SW480 (cell line): Measurements from ENCODE around the gene CBLN3.
"Not testable (repeated sequence)": the region's sequence is repeated elsewhere in the genome, so short reads cannot be mapped to it uniquely, and the experiment has no call there.

Experiments
- DNase-seq: peaks from one replicate; pipeline ENCODE4 v3.0.0-alpha.2; 2016; ENCODE audit warnings: low spot score

CBLN3 gene

DNA sequence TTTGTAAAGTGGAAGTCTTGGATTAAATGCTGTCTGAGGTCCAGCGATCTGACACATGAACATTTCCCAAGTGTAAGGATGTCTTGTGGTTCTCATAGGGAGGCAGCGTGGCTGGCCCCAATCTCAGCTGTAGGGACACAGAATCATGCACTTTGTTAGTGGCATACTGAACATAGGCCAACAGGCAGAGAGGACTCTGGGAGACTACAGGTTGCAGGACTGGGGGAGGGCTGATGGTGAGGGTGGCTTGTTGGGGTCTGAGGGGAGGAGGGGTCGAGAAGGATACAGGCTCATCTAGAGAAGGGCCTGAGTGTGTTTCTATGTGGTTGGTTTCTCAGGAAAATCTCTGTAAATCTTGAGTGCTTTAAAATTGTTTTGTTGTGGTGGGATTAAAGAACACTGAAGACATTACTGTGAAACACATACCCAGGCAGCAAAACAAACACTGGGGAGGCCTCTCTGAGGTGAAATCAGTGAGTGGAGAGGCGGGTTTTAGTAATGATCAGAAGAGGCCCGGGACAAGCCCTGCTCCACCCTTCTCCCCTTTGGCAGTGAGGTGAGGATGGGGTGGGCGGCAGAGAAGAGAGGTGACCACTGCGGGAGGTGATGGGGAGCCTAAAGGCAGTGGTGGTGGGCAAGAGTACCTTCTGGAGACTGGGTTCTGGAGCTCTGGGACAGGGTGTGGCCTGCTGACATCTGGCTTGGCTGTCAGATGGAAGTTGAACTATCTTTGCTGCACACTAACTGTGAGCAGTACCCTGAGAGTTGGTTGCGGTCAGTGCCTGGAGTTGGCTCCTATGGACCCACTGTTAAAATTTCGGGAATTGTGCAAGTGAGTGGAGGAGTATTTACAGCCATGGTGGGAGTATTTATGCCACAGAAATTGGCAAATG, 27.4 kb downstream of the CBLN3 start:
- DNase-seq = no peak

- no peak for DNase-seq
These were observed 29.3 kb downstream of the CBLN3 start for GRCh38 chr14:24399999-24400718.

GRCh38 chr14:24399447-24399822, 30.0 kb downstream of the CBLN3 start:
- DNase-seq = no peak

DNA sequence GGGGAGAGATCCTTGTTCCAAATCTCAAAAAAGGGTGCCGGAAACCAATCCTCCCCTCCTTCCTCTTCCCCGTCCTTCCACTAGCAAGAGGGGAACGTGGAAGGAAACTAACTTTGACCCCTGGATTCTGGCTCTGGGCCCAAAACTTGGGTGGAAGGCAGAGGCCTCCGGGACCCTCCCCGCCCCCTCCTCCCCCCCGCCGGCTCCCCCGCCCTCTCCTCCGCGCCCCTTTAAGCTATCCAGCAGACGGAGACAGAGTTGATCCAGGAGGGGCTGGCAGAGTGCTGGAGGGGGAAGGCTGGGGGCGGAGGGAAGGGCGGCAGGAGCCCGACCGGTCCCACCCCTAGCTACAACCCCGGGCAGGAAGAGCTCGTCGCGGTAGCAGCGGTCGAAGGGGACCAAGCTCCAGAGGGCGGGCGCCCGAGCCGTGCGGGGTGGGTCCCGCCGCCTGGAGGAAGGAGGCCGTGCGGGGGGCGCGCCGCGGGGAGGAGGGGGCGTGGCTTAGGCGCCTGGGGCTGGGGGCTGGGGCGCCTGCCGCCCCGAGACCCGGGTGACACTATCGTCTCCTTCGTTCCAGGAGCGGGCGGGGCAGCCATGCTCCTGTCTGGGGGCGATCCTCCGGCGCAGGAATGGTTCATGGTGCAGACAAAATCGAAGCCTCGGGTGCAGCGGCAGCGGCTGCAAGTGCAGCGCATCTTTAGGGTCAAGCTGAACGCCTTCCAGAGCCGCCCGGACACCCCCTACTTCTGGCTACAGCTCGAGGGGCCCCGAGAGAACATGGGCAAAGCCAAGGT, 30.6 kb downstream of the CBLN3 start, which contains the start of gene NYNRIN:
TSS of gene NYNRIN (plus strand) at position 351 of the 794 bp plus-strand sequence. CDS start at position 595, 244 bp downstream.
- peak; percentile 15 for DNase-seq

- DNase-seq = no peak
These were observed 31.2 kb downstream of the CBLN3 start for GRCh38 chr14:24398293-24398652.

- no peak for DNase-seq
These were observed 31.7 kb downstream of the CBLN3 start for GRCh38 chr14:24397639-24398292.

GRCh38 chr14:24395609-24396582, 33.6 kb downstream of the CBLN3 start:
- DNase-seq = no peak

DNA sequence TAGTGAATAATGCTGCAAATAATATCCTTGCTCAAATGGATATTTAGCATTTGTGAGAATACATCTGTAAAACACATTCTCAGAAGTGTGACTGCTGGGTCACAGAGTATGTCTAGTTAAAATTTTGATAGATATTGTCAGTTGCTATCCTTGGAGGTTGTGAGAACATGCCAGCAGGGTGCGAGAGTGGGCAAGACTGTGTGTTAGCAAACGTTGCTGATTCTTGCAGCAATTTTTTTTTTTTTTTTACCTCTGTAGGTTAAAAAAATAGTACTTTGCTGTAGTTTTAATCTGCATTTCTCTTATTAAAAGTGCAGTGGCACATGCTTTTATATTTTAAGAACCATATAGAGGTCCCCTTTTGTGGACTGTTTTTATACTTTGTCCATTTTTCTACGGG, 35.2 kb downstream of the CBLN3 start:
- DNase-seq = no peak

GRCh38 chr14:24392325-24393091, 37.0 kb downstream of the CBLN3 start:
- DNase-seq = no peak

DNA sequence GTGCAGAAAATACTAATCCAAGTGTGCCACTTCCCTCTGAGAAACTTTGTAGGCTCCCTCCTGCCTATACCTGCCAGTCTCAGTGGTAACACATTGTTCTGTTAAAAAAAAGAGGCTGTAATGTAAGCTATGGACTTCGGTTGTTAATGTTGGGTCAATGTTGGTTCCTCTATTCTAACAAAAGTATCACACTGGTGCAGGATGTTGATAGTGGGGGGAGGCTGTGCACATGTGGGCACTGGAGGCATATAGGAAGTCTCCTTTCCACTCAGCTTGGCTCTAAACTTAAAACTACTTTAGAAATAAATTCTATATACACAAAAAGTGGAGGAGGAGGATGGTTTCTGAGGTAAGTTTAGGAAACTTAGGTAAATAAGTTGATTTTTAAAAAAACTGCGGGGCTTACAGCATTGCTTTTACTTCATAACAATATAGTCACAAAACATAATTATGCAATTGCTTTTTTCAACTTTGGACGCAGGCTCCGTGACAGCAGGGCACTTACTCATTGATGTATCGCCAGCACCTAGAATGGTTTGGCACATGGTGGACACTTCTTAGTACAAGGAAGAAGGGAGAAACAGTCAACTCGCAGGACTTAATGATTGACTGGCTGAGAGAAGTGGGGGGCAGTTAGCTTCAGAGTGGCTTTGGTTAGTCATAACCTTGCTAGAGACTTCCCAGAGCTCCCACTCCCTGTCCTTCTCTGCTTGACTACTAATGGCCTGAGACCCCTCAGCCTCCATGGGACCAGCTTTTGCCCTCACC, 38.6 kb downstream of the CBLN3 start:
- no peak for DNase-seq

DNA sequence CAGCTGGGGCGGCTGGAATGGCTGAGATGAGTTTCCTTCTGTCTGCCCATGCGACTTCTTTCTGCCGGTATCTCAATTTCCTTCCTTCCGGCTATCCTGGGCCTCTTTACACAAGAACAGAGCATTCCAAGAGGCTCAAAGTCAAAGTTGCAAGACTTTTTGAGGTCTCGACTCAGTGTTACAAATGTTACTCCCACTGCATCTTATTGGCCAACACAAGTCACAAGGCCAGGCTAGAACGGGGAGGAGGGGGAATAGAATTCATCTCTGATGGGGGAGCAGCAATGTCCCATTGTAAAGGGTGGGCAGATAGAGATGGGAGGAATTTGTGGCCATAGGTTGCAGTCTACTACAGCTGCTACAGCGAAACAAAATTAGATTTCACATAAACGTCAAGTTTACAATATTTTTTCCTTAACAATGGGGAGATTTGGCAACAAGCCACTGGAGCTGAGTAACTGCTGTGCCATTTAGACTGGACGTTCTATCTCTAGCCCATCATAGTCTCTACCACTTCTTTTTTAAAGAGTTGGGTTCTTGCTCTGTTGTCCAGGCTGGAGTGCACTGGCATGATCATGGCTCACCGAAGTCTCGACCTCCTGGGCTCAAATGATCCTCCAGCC, 40.1 kb downstream of the CBLN3 start:
- no peak for DNase-seq

- DNase-seq = no peak
These were observed 40.8 kb downstream of the CBLN3 start for GRCh38 chr14:24388474-24389179.

DNA sequence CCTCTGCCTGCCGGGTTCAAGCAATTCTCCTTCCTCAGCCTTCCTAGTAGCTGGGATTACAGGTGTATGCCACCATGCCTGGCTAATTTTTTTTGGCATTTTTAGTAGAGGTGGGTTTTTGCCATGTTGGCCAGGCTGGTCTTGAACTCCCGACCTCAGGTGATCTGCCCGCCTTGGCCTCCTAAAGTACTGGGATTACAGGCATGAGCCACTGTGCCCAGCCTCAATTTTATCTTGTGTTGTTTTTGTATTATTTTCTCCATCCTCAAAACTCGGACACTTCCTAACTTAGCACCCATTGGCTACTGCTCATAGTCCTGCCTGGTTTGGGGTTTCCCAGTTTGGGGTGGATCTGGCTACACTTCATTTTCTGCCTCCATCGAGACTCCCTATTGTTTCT, 41.9 kb downstream of the CBLN3 start:
- not testable (repeated sequence) for DNase-seq

- DNase-seq = no peak
These were observed 42.5 kb downstream of the CBLN3 start for GRCh38 chr14:24387009-24387345.

- DNase-seq = no peak
These were observed 43.9 kb downstream of the CBLN3 start for GRCh38 chr14:24385524-24385923.

DNA sequence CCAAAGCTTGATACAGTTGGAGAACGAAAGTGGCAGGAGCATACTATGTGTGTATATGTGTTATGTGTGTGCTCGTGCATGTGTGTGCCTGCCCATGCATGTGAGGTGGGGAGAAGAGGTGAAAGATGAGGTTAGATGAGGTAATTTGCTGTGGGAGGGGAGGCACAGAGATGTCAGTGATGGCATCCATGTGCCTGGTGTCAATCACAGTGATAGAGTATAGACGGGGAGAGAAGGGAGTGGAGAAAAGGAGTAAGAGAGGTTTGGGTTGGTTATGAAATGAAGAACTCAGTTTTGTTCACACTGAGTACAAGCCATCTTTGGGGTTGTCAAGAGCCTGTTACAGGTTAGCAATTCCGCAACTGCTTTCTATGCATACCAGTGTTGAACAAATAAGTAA, 45.3 kb downstream of the CBLN3 start:
- DNase-seq = no peak

DNA sequence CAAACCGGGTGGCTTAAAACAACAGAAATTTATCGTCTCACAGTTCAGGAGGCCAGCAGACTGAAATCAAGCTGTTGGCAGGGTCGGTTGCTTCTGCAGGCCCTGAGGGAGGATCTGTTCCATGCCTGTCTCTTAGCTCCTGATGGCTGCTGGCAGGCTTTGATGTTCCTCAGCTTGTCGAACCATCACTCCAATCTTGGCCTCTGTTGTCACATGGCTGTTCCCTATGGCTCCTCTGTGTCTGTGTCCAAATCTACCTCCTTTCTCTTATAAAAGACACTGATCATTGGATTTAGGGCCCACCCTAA, 47.5 kb downstream of the CBLN3 start:
- DNase-seq = no peak

- DNase-seq = no peak
These were observed 48.0 kb downstream of the CBLN3 start for GRCh38 chr14:24381363-24382063.
